Osteoblast (primary cell): ENCODE results near the gene FAM120B. TPM values are rescaled to one million over a fixed set of nuclear protein-coding genes. Genes with fewer than 3 reads are reported as not detected.

Source experiments
- DNase-seq: peaks from one replicate; pipeline ENCODE4 v3.0.0; 2011; ENCODE audit warnings: low spot score, mixed read lengths; ENCODE audit not compliant: insufficient read length; ENCODE audit errors: missing footprints
- H2AFZ ChIP-seq: 2 replicates; pipeline ENCODE4 v1.6.0; 2011; ENCODE audit warnings: mild to moderate bottlenecking, low read length
- H3K27ac ChIP-seq: 2 replicates; pipeline ENCODE4 v1.5.1; 2011; ENCODE audit warnings: mild to moderate bottlenecking, low read depth, low read length, moderate library complexity
- H3K27me3 ChIP-seq: 2 replicates; pipeline ENCODE4 v1.6.0; 2012; ENCODE audit warnings: mild to moderate bottlenecking, control low read depth, inconsistent platforms, low read length, moderate library complexity; ENCODE audit not compliant: insufficient read depth
- H3K36me3 ChIP-seq: 2 replicates; pipeline ENCODE4 v1.5.1; 2011; ENCODE audit warnings: mild to moderate bottlenecking, low read length, control low read depth, moderate library complexity; ENCODE audit not compliant: insufficient read depth
- H3K4me1 ChIP-seq: 2 replicates; pipeline ENCODE4 v1.5.1; 2011; ENCODE audit warnings: mild to moderate bottlenecking, low read length, control low read depth, moderate library complexity; ENCODE audit not compliant: insufficient read depth
- H3K4me2 ChIP-seq: 2 replicates; pipeline ENCODE4 v1.6.0; 2011; ENCODE audit warnings: mild to moderate bottlenecking, low read length; ENCODE audit not compliant: insufficient read depth
- H3K4me3 ChIP-seq: fragments of 200-600 bp; sonication (generic); 3 replicates; pipeline ENCODE4 v1.5.1; 2012; ENCODE audit warnings: mild to moderate bottlenecking, low read length, inconsistent platforms; ENCODE audit not compliant: insufficient read depth
- H3K79me2 ChIP-seq: 2 replicates; pipeline ENCODE4 v1.6.0; 2012; ENCODE audit warnings: mild to moderate bottlenecking, low read length, control low read depth, inconsistent platforms; ENCODE audit not compliant: insufficient read depth
- H3K9me3 ChIP-seq: 2 replicates; pipeline ENCODE4 v1.5.1; 2011; ENCODE audit warnings: low read depth, low read length, control low read depth
- H4K20me1 ChIP-seq: 2 replicates; pipeline ENCODE4 v1.6.0; 2012; ENCODE audit warnings: mild to moderate bottlenecking, low read length, control low read depth; ENCODE audit not compliant: insufficient read depth
- total RNA-seq: library from RNA; depleted of rRNA; stranded (reverse); fragments of >200 nt; gene quantifications from 2 replicates; pipeline ENCODE4 v1.2.3, GENCODE V29; 2012
- TF ChIP-seq, protein P1 (sequence below): IDR thresholded peaks from 2 replicates; pipeline ENCODE4 v1.5.1; 2011; ENCODE audit warnings: mild to moderate bottlenecking, low read depth, low read length, moderate library complexity; ENCODE audit errors: extremely low read depth

FAM120B gene
- total RNA-seq, 1 donor: 13.4 TPM

DNA sequence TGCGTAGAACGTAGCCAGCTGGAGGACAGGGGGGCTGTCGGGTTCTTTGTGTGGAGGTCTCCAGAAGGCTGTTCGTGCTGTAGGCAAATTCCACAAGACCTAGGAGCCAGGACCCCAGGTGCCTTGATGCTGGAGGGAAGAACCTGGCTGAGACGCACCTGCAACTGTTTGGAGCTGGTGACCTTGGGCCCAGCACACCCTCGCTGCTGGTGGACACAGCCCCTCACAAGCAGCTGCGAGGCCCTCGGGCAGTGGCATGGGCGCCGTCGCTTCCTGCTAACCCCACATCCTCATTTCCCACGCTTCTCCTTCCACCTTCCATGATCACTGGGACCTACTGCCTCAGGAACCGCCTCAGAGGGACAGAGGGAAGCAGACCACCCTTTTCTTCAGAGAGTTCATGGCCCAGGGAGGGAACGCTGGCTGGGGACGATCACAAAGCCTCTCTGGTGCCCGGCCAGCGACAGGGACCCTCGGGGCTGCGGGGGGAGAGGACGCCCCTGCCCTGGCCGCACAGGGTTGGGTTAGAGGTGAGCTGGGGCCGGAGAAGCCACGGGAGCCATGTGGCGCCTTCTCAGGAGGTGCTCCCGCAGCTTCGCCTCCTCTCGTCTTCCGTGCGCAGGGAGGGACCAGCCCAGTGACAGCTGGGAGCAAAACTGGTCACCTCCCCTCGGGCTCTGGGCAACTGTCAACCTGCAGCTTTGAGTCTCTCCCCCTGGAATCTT is 34.1 kb upstream of the FAM120B start:
- TF ChIP-seq, protein P1, sequence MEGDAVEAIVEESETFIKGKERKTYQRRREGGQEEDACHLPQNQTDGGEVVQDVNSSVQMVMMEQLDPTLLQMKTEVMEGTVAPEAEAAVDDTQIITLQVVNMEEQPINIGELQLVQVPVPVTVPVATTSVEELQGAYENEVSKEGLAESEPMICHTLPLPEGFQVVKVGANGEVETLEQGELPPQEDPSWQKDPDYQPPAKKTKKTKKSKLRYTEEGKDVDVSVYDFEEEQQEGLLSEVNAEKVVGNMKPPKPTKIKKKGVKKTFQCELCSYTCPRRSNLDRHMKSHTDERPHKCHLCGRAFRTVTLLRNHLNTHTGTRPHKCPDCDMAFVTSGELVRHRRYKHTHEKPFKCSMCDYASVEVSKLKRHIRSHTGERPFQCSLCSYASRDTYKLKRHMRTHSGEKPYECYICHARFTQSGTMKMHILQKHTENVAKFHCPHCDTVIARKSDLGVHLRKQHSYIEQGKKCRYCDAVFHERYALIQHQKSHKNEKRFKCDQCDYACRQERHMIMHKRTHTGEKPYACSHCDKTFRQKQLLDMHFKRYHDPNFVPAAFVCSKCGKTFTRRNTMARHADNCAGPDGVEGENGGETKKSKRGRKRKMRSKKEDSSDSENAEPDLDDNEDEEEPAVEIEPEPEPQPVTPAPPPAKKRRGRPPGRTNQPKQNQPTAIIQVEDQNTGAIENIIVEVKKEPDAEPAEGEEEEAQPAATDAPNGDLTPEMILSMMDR: no peak
- H3K4me3 ChIP-seq: no peak overlapping the region
- no peaks in the 10 kb centered on the region for H3K36me3 ChIP-seq
- H3K27ac ChIP-seq: no peak overlapping the region
- H3K4me1 ChIP-seq: peaks cover 7% of the 10 kb centered on the region
- H3K79me2 ChIP-seq: no peaks in the 10 kb centered on the region
- no peaks in the 10 kb centered on the region for H3K9me3 ChIP-seq
- no peak overlapping the region for H2AFZ ChIP-seq
- H4K20me1 ChIP-seq: no peaks in the 10 kb centered on the region
- peaks cover 6% of the 10 kb centered on the region for H3K27me3 ChIP-seq
- DNase-seq: no peak
- H3K4me2 ChIP-seq: no peak overlapping the region

DNA sequence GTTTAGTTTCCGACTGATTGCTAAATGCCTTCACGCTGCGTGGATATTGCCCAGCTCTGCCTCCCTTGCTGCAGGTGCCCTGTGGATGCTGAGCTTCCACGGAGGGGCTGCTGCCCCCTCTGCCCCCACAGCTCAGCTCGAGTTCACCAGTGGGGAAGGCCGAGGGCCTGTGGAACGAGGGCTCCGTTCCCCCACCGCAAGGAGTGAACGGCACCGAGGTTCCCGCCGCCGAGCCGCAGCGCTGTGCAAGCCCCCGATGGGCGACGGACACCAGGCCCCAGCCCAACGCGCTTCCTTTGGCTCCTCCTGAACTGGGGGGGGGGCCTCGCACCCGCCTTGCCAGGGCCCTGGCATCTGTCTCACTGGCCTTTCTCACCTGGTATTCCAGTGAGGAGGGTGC is 33.4 kb upstream of the FAM120B start:
- DNase-seq: no peak
- Histone ChIP-seq H3K27me3 (peaks cover 6% of the 10 kb centered on the region), H3K79me2 (no peaks in the 10 kb centered on the region), H4K20me1 (no peaks in the 10 kb centered on the region), H3K4me1 (peaks cover 7% of the 10 kb centered on the region), H3K27ac (no peak overlapping the region), H3K9me3 (no peaks in the 10 kb centered on the region), H3K36me3 (no peaks in the 10 kb centered on the region), H3K4me3 (no peak overlapping the region), H2AFZ (no peak overlapping the region), H3K4me2 (no peak overlapping the region)
- TF ChIP-seq, protein P1: no peak

DNA sequence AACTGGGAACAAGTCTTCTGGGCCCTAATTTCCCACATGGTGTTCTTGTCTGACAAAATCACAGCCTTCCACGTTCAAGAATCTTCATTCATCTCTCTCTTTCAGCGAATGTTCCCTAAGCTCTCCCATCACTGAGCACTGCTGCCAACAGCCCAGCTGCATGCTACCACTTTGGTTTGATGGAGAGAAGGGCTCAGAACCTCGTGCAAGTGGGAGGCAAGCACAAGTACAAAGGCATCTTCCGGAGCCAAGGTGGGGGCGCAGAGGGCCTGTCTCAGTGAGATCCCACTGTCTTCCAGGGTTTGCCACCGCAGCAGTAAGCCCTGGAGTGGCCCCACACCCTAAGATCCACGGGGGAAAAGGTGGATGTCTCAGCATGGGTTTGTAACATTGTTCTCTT is 32.9 kb upstream of the FAM120B start:
- Histone ChIP-seq H3K4me3 (no peak overlapping the region), H2AFZ (no peak overlapping the region), H3K9me3 (no peaks in the 10 kb centered on the region), H3K79me2 (no peaks in the 10 kb centered on the region), H3K27me3 (peaks cover 9% of the 10 kb centered on the region), H3K4me2 (no peak overlapping the region), H4K20me1 (no peaks in the 10 kb centered on the region), H3K27ac (no peak overlapping the region), H3K36me3 (no peaks in the 10 kb centered on the region), H3K4me1 (peaks cover 7% of the 10 kb centered on the region)
- DNase-seq: no peak
- TF ChIP-seq, protein P1: no peak

DNA sequence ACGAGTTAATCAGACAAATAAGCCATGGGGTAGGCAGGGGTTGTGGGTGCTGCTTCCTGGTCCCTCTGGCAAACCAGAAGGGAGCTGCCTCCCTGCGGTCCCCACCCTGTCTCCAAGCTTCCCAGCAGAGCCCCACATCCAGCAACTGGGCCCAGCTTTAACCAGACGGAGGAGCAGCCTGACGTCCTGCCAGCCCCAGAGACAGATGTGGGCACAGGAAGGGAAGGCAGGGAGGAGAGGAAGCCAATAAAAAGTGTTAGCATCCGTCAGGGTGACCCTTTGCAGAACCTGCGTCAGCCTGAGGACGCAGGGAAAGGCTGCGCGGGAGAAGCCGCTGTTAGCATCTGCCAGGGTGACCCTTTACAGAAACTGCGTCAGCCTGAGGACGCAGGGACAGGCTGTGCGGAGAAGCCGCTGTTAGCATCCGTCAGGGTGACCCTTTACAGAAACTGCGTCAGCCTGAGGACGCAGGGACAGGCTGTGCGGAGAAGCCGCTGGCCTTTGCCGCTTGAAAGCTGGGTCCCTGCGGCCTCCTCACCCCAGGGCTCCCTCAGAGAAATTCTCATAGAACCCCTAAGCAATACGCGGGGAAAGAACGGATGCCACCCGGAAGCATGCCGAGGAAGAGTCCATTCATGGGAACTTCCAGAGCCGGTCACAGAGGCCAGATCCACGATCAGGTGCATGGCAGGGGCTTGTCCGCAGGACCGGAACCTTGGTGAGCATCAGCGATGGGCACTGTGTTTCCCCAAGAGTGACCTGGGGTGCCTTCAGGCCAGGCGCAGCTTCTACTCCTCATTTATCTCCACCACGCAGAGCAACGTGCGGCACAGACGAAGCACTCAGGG is 31.6 kb upstream of the FAM120B start:
- no peak overlapping the region for H3K4me2 ChIP-seq
- no peak overlapping the region for H3K27ac ChIP-seq
- no peaks in the 10 kb centered on the region for H3K36me3 ChIP-seq
- peak; percentile 64 for DNase-seq
- TF ChIP-seq, protein P1: no peak
- no peaks in the 10 kb centered on the region for H3K9me3 ChIP-seq
- no peak overlapping the region for H2AFZ ChIP-seq
- no peaks in the 10 kb centered on the region for H3K79me2 ChIP-seq
- H3K4me1 ChIP-seq: peaks cover 7% of the 10 kb centered on the region
- peaks cover 9% of the 10 kb centered on the region for H3K27me3 ChIP-seq
- no peak overlapping the region for H3K4me3 ChIP-seq
- no peaks in the 10 kb centered on the region for H4K20me1 ChIP-seq
